HS-5 (cell line): ENCODE data around the gene MLXIPL.
A peak's percentile ranks its signal among the peaks of the same experiment; 100 is the strongest.
"Not testable (repeated sequence)": the region's sequence is repeated elsewhere in the genome, so short reads cannot be mapped to it uniquely, and the experiment has no call there.

Experiments
- DNase-seq: peaks from one replicate; pipeline ENCODE4 v3.0.0-alpha.2; 2012; ENCODE audit warnings: low read depth

MLXIPL gene

GRCh38 chr7:73623798-73624668, at the start of gene MLXIPL:
TSS of gene MLXIPL (minus strand) at chr7:73624522. CDS start at chr7:73624492, 30 bp downstream.
- DNase-seq, result no peak

- DNase-seq, result no peak
These were observed 47.6 kb upstream of the MLXIPL start for GRCh38 chr7:73671857-73672445.

- no peak for DNase-seq
These were observed 47.0 kb upstream of the MLXIPL start for GRCh38 chr7:73671322-73671661.

- no peak for DNase-seq
These were observed 45.6 kb upstream of the MLXIPL start for GRCh38 chr7:73669858-73670385.

- no peak for DNase-seq
These were observed 45.0 kb upstream of the MLXIPL start for GRCh38 chr7:73669288-73669701.

GRCh38 chr7:73668886-73669230, 44.5 kb upstream of the MLXIPL start:
- no peak for DNase-seq

GRCh38 chr7:73668103-73668885, 44.0 kb upstream of the MLXIPL start:
- no peak for DNase-seq

- DNase-seq, result peak; percentile 51
These were observed 43.2 kb upstream of the MLXIPL start, which contains the start of gene VPS37D for GRCh38 chr7:73667344-73668102. TSS of gene VPS37D (plus strand) at chr7:73667831. CDS start at chr7:73667959, 128 bp downstream.

- no peak for DNase-seq
These were observed 38.7 kb upstream of the MLXIPL start for GRCh38 chr7:73663033-73663432.

GRCh38 chr7:73660594-73660993, 36.3 kb upstream of the MLXIPL start:
- DNase-seq, result not testable (repeated sequence)

GRCh38 chr7:73659983-73660382, 35.7 kb upstream of the MLXIPL start:
- no peak for DNase-seq

GRCh38 chr7:73655309-73655708, 31.0 kb upstream of the MLXIPL start:
- not testable (repeated sequence) for DNase-seq

- no peak for DNase-seq
These were observed 28.2 kb upstream of the MLXIPL start for GRCh38 chr7:73652541-73652949.

GRCh38 chr7:73650524-73650923, 26.2 kb upstream of the MLXIPL start:
- DNase-seq, result no peak

GRCh38 chr7:73649576-73649975, 25.3 kb upstream of the MLXIPL start:
- DNase-seq, result no peak

- no peak for DNase-seq
These were observed 24.4 kb upstream of the MLXIPL start for GRCh38 chr7:73648593-73649332.

- DNase-seq, result no peak
These were observed 23.6 kb upstream of the MLXIPL start for GRCh38 chr7:73647725-73648592.

GRCh38 chr7:73646785-73647724, 22.7 kb upstream of the MLXIPL start:
- no peak for DNase-seq

- DNase-seq, result no peak
These were observed 21.4 kb upstream of the MLXIPL start for GRCh38 chr7:73645643-73646174.
